Panc1 (cell line): Measurements from ENCODE around the gene MAP1A. TPM values are rescaled to one million over a fixed set of nuclear protein-coding genes. Genes with fewer than 3 reads are reported as not detected.

Experiments used
- ATAC-seq: fragments of 200-7000 bp; cut with Tn5 transposase; 2 replicates; pipeline ENCODE4 v1.9.1; 2020; ENCODE audit warnings: mild to moderate bottlenecking, moderate library complexity
- Bru-seq: library from RNA; stranded (reverse); fragments of 400-500 nt; gene quantifications from one replicate; lab custom pipeline; 2021; lab: Mats Ljungman, UMichigan
- BruChase-seq, 2 experiments: library from RNA; stranded (reverse); fragments of 400-500 nt; gene quantifications; one replicate each; lab custom pipeline; 2021; lab: Mats Ljungman, UMichigan
- BruUV-seq: library from RNA; stranded (reverse); fragments of 400-500 nt; replicated peaks from 2 replicates; lab custom pipeline; 2021; lab: Mats Ljungman, UMichigan
- CTCF ChIA-PET: fragments of 300-600 bp; sonication (Branson Sonifier 250); formaldehyde crosslinking; loops from one replicate; lab custom pipeline; 2022; ENCODE audit warnings: antibody characterized with exemption; lab: Charles Lee
- POLR2A ChIA-PET: fragments of 300-600 bp; sonication (Branson Sonifier 250); formaldehyde crosslinking; loops from one replicate; lab custom pipeline; 2022; ENCODE audit warnings: antibody characterized with exemption; lab: Charles Lee
- DNase-seq: peaks from one replicate; pipeline ENCODE4 v3.0.0-alpha.2; 2010; ENCODE audit warnings: low read depth, low spot score
- H3K27ac ChIP-seq: 2 replicates; pipeline ENCODE4 v1.5.1; 2011; ENCODE audit warnings: mild to moderate bottlenecking, low read length, inconsistent platforms
- H3K27me3 ChIP-seq: fragments of 200-500 bp; sonication (Bioruptor generic); 2 replicates; pipeline ENCODE4 v1.6.0; 2014; ENCODE audit warnings: low read length, inconsistent platforms; ENCODE audit not compliant: control insufficient read depth, insufficient read depth
- H3K36me3 ChIP-seq: fragments of 200-500 bp; sonication (Bioruptor generic); 2 replicates; pipeline ENCODE4 v1.5.1; 2014; ENCODE audit warnings: inconsistent platforms, mild to moderate bottlenecking, low read length, moderate library complexity; ENCODE audit not compliant: control insufficient read depth, insufficient read depth
- H3K4me1 ChIP-seq: 2 replicates; pipeline ENCODE4 v1.5.1; 2011; ENCODE audit warnings: inconsistent platforms, mild to moderate bottlenecking, low read length, moderate library complexity; ENCODE audit not compliant: control insufficient read depth, insufficient read depth
- H3K4me3 ChIP-seq, 2 experiments: 2 replicates each; pipeline ENCODE4 v1.5.1; 2011 to 2012; ENCODE audit warnings: low read depth in 2 of 2, low read length in 2 of 2, mild to moderate bottlenecking in 2 of 2, inconsistent platforms in 1 of 2, moderate library complexity in 1 of 2
- H3K9me3 ChIP-seq: fragments of 200-500 bp; sonication (Bioruptor generic); 2 replicates; pipeline ENCODE4 v1.5.1; 2014; ENCODE audit warnings: low read depth, mild to moderate bottlenecking, inconsistent platforms, low read length, moderate library complexity; ENCODE audit not compliant: control insufficient read depth, insufficient read depth
- POLR2AphosphoS5 ChIP-seq: IDR thresholded peaks from 2 replicates; pipeline ENCODE4 v1.6.1; 2012; ENCODE audit warnings: mild to moderate bottlenecking, low read depth, low read length, moderate library complexity
- REST ChIP-seq, 2 experiments: IDR thresholded peaks; 2 replicates each; pipeline ENCODE4 v1.6.1; 2011 to 2012; ENCODE audit warnings: low read depth in 2 of 2, control low read depth in 1 of 2, low read length in 1 of 2, mild to moderate bottlenecking in 1 of 2, moderate library complexity in 1 of 2; ENCODE audit not compliant: insufficient read depth in 1 of 2
- SIN3A ChIP-seq: IDR thresholded peaks from 2 replicates; pipeline ENCODE4 v1.6.1; 2012; ENCODE audit warnings: low read depth, mild to moderate bottlenecking, low read length, moderate library complexity, borderline replicate concordance; ENCODE audit not compliant: insufficient read depth
- TCF7L2 ChIP-seq: IDR thresholded peaks from 2 replicates; pipeline ENCODE4 v1.6.1; 2011; ENCODE audit warnings: mild to moderate bottlenecking, low read depth, low read length, inconsistent platforms
- in situ Hi-C: cut with HindIII; loops from 2 replicates; pipeline ENCODE4 v1.10.0; 2016; ENCODE audit warnings: low sequenced_read_pairs, low pct_unique_long_range_greater_than_20kb
- intact Hi-C: fragments of 100-400 bp; cut with micrococcal nuclease; formaldehyde crosslinking; loops from one replicate; pipeline ENCODE4 v1.10.0; 2022; ENCODE audit not compliant: unreplicated experiment
- long read RNA-seq: library from polyadenylated mRNA; unstranded; transcript quantifications from one replicate; pipeline ENCODE4 v2.0.0, GENCODE V29; 2021; ENCODE audit not compliant: unreplicated experiment
- polyA plus RNA-seq: library from polyadenylated mRNA; unstranded; fragments of >200 nt; gene quantifications from one replicate; pipeline ENCODE4 v1.2.1, GENCODE V29; 2012; ENCODE audit warnings: missing spikeins; ENCODE audit not compliant: insufficient read length
- total RNA-seq: library from RNA; stranded (reverse); gene quantifications from one replicate; pipeline ENCODE4 v1.2.1, GENCODE V29; 2021; ENCODE audit not compliant: unreplicated experiment
- TF ChIP-seq, protein P1 (sequence below): fragments of 450-650 bp; IDR thresholded peaks from 2 replicates; pipeline ENCODE4 v1.5.1; 2017; ENCODE audit warnings: mild to moderate bottlenecking

MAP1A gene
- total RNA-seq = 1.6 TPM
- polyA plus RNA-seq = 0.92 TPM
- Bru-seq, nascent RNA = percentile 33 among the genes with signal in this experiment
- percentile 39 among the genes with signal in this experiment for BruChase-seq, experiment 1, labeled RNA remaining after a 2-hour chase
- BruChase-seq, experiment 2, labeled RNA remaining after a 6-hour chase = percentile 55 among the genes with signal in this experiment
- long read RNA-seq, partial matches to known transcripts = 1 of 1 reads
- long read RNA-seq, other reads (novel, unspliced or antisense) = 0 of 1 reads

- Histone ChIP-seq H3K4me3 (peak within 1 kb of the TSS; percentile 21 to 28; a peak in 2 of 4 replicates), H3K36me3 (no peaks in the 10 kb centered on the region), H3K9me3 (no peaks in the 10 kb centered on the region), H3K27me3 (no peaks in the 10 kb centered on the region; the same call in 1 of the 2 replicates), H3K4me1 (peaks cover 5% of the 10 kb centered on the region; the same call in 1 of the 2 replicates), H3K27ac (no peak within 1 kb of the TSS)
- POLR2A ChIA-PET = no interaction called here
- no TSS peak for BruUV-seq
- CTCF ChIA-PET = no interaction called here
- intact Hi-C loops (no loop called here), in situ Hi-C loops (no loop called here)
- ATAC-seq (peak; percentile 29; the same call in 1 of the 2 replicates), DNase-seq (no peak)
- TF ChIP-seq, protein P1, sequence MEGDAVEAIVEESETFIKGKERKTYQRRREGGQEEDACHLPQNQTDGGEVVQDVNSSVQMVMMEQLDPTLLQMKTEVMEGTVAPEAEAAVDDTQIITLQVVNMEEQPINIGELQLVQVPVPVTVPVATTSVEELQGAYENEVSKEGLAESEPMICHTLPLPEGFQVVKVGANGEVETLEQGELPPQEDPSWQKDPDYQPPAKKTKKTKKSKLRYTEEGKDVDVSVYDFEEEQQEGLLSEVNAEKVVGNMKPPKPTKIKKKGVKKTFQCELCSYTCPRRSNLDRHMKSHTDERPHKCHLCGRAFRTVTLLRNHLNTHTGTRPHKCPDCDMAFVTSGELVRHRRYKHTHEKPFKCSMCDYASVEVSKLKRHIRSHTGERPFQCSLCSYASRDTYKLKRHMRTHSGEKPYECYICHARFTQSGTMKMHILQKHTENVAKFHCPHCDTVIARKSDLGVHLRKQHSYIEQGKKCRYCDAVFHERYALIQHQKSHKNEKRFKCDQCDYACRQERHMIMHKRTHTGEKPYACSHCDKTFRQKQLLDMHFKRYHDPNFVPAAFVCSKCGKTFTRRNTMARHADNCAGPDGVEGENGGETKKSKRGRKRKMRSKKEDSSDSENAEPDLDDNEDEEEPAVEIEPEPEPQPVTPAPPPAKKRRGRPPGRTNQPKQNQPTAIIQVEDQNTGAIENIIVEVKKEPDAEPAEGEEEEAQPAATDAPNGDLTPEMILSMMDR = no peak
- TF ChIP-seq REST (IDR thresholded peaks at IDR 0.05; ENCODE audit: insufficient read depth in 1 of 2, low read depth in 2 of 2, low read length in 1 of 2) (no peak), SIN3A (no peak), TCF7L2 (no peak), POLR2AphosphoS5 (no peak)
Measured at GRCh38 chr15:43517354-43518196, at the start of gene MAP1A. MAP1A (plus strand) TSS chr15:43517608; CDS start chr15:43521474, 3,866 bp downstream.

DNA sequence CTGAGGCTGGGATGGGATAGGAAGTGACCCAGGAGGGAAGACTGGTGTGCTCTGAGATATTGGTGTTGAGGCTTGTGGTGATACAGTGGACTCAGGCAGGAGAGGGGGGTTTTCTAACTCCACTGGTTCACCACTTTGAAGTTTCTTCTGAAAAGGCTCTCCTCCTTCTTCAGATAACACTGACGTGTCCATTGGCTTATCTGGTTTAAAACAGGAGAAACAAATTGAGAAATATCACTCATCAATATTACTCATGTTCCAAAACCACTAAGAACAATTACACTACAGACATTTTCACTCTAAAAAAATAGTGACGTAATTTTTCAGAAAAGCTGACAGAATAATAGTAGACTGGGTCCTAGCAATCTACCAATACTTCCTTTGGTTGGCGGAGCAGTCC lies 47.5 kb upstream of the MAP1A start:
- DNase-seq (no peak), ATAC-seq (no peak)
- intact Hi-C loops = no loop called here
- in situ Hi-C loops = no loop called here
- Histone ChIP-seq H3K4me1 (no peaks in the 10 kb centered on the region), H3K4me3 (no peak overlapping the region), H3K27me3 (no peaks in the 10 kb centered on the region), H3K9me3 (no peaks in the 10 kb centered on the region), H3K27ac (no peak overlapping the region), H3K36me3 (peaks cover 35% of the 10 kb centered on the region)
- POLR2A ChIA-PET = no interaction called here
- TF ChIP-seq, protein P1 = no peak
- TF ChIP-seq POLR2AphosphoS5 = no peak
- TF ChIP-seq REST (IDR thresholded peaks at IDR 0.05; ENCODE audit: insufficient read depth in 1 of 2, low read depth in 2 of 2, low read length in 1 of 2) = no peak
- TF ChIP-seq SIN3A = no peak
- no peak for TF ChIP-seq TCF7L2
- no TSS peak for BruUV-seq
- CTCF ChIA-PET = no interaction called here
